IMR-90 (cell line): ENCODE measurements around the gene CFAP299.

Experiments used
- CHD1 ChIP-seq: IDR thresholded peaks from 2 replicates; pipeline ENCODE4 v1.6.1; 2012; ENCODE audit warnings: low read depth, low read length, improper control_type of control experiment
- MAZ ChIP-seq: IDR thresholded peaks from 2 replicates; pipeline ENCODE4 v1.6.1; 2012; ENCODE audit warnings: low read depth, mild to moderate bottlenecking, low read length, improper control_type of control experiment, moderate library complexity, borderline replicate concordance
- NFE2L2 ChIP-seq: fragments of 150-350 bp; IDR thresholded peaks from 2 replicates; pipeline ENCODE4 v1.6.1; 2016; ENCODE audit warnings: low read depth, mild to moderate bottlenecking, low read length
- POLR2A ChIP-seq: IDR thresholded peaks from 2 replicates; pipeline ENCODE4 v1.6.1; 2012; ENCODE audit warnings: mild to moderate bottlenecking, low read depth, low read length
- RCOR1 ChIP-seq: IDR thresholded peaks from 2 replicates; pipeline ENCODE4 v1.6.1; 2012; ENCODE audit warnings: mild to moderate bottlenecking, low read length, improper control_type of control experiment; ENCODE audit not compliant: insufficient replicate concordance
- SMC3 ChIP-seq: fragments of 150-350 bp; IDR thresholded peaks from 2 replicates; pipeline ENCODE4 v1.6.1; 2016; ENCODE audit warnings: low read depth, mild to moderate bottlenecking, antibody characterized with exemption, low read length, moderate library complexity
- TF ChIP-seq, protein P1 (sequence below): conservative IDR thresholded peaks from 2 replicates; pipeline ENCODE4 v1.5.1; 2012; ENCODE audit warnings: mild to moderate bottlenecking, low read depth, low read length, improper control_type of control experiment
- TF ChIP-seq, protein P2 (sequence below): fragments of 150-350 bp; IDR thresholded peaks from 2 replicates; pipeline ENCODE4 v1.6.1; 2017; ENCODE audit warnings: mild to moderate bottlenecking, antibody characterized with exemption, low read length, low read depth

DNA sequence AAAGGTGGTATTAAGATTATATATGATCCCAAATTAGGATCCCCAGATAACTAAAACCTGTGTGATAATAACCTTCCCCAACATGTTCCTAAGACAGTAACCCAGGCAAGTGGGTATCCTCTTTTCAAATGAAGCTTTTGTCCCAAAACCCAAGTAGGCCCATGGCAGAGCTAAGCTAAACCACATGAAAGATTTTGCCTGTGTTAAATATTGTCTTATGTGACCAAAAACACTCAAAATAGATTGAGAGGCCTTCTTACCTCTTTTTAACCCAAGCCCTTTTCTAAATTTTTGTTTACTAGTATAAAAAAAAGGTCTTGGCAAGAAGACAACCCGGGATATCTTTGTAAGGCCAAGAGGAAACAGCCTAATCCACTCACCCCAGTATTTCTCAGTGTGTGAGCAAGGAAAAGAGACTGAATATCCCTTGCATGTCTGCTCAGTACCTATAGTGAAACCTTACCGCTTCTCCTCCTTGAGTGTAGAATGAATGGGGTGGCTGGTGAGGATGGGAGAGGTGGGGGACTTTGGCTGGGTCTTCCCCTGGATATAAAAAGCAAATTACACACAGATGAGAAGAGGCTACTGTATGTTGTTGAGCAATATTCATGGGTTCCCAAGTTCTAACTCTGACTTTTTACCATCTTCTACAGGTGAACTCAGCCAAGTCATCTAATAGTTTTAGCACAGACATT is 506.2 kb downstream of the CFAP299 start:
- TF ChIP-seq MAZ (no peak), CHD1 (no peak), SMC3 (no peak), RCOR1 (no peak), POLR2A (no peak), NFE2L2 (no peak)
- TF ChIP-seq, protein P1, sequence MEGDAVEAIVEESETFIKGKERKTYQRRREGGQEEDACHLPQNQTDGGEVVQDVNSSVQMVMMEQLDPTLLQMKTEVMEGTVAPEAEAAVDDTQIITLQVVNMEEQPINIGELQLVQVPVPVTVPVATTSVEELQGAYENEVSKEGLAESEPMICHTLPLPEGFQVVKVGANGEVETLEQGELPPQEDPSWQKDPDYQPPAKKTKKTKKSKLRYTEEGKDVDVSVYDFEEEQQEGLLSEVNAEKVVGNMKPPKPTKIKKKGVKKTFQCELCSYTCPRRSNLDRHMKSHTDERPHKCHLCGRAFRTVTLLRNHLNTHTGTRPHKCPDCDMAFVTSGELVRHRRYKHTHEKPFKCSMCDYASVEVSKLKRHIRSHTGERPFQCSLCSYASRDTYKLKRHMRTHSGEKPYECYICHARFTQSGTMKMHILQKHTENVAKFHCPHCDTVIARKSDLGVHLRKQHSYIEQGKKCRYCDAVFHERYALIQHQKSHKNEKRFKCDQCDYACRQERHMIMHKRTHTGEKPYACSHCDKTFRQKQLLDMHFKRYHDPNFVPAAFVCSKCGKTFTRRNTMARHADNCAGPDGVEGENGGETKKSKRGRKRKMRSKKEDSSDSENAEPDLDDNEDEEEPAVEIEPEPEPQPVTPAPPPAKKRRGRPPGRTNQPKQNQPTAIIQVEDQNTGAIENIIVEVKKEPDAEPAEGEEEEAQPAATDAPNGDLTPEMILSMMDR = no peak
- TF ChIP-seq, protein P2, sequence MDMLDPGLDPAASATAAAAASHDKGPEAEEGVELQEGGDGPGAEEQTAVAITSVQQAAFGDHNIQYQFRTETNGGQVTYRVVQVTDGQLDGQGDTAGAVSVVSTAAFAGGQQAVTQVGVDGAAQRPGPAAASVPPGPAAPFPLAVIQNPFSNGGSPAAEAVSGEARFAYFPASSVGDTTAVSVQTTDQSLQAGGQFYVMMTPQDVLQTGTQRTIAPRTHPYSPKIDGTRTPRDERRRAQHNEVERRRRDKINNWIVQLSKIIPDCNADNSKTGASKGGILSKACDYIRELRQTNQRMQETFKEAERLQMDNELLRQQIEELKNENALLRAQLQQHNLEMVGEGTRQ = no peak
